Neural cell (in vitro differentiated cells): ENCODE results near the gene GPBAR1. TPM values are rescaled to one million over a fixed set of nuclear protein-coding genes. Genes with fewer than 3 reads are reported as not detected.
A peak's percentile ranks its signal among the peaks of the same experiment; 100 is the strongest.

Experiments
- H2AFZ ChIP-seq: fragments of 200-600, 300-800 bp; sonication (generic), shearing (Covaris generic); 2 replicates; pipeline ENCODE4 v1.6.0; 2014; ENCODE audit warnings: low read depth, mild to moderate bottlenecking, antibody characterized with exemption, low read length, moderate library complexity
- H3F3A ChIP-seq: fragments of 200-600 bp; shearing (Covaris generic); 2 replicates; pipeline ENCODE4 v1.6.1; 2016; ENCODE audit warnings: mild to moderate bottlenecking, moderate library complexity, mixed read lengths, antibody characterized with exemption, low read length; ENCODE audit not compliant: insufficient read depth, poor library complexity, severe bottlenecking
- H3K27ac ChIP-seq: fragments of 200-600, 300-800 bp; sonication (generic), shearing (Covaris generic); 2 replicates; pipeline ENCODE4 v1.5.1; 2014; ENCODE audit warnings: mild to moderate bottlenecking, low read length, moderate library complexity
- H3K27me3 ChIP-seq: fragments of 300-800, 200-600 bp; sonication (generic), shearing (Covaris generic); 2 replicates; pipeline ENCODE4 v1.6.0; 2014; ENCODE audit warnings: mild to moderate bottlenecking, low read depth, low read length, moderate library complexity; ENCODE audit not compliant: insufficient read depth
- H3K36me3 ChIP-seq: fragments of 300-800, 200-600 bp; sonication (generic), shearing (Covaris generic); 2 replicates; pipeline ENCODE4 v1.5.1; 2014; ENCODE audit warnings: mild to moderate bottlenecking, antibody characterized with exemption, low read length, moderate library complexity; ENCODE audit not compliant: insufficient read depth
- H3K4me2 ChIP-seq: fragments of 300-800, 200-600 bp; sonication (generic), shearing (Covaris generic); 2 replicates; pipeline ENCODE4 v1.6.0; 2014; ENCODE audit warnings: mild to moderate bottlenecking, low read length
- H3K4me3 ChIP-seq: fragments of 300-800, 200-600 bp; sonication (generic), shearing (Covaris generic); 2 replicates; pipeline ENCODE4 v1.5.1; 2014; ENCODE audit warnings: mild to moderate bottlenecking, low read length, moderate library complexity
- H3K79me2 ChIP-seq: fragments of 200-600 bp; shearing (Covaris generic); replicated peaks from 2 replicates; pipeline ENCODE4 v1.6.0; 2014; ENCODE audit warnings: mild to moderate bottlenecking, low read length, moderate library complexity; ENCODE audit not compliant: insufficient read depth
- H3K9ac ChIP-seq: fragments of 300-800, 200-600 bp; sonication (generic), shearing (Covaris generic); 2 replicates; pipeline ENCODE4 v1.6.1; 2016; ENCODE audit warnings: mild to moderate bottlenecking, low read length, mixed read lengths
- H3K9me2 ChIP-seq: fragments of 200-600 bp; shearing (Covaris generic); 2 replicates; pipeline ENCODE4 v1.6.1; 2016; ENCODE audit warnings: mild to moderate bottlenecking, low read length, mixed read lengths; ENCODE audit not compliant: insufficient read depth
- H3K9me3 ChIP-seq: fragments of 200-600, 300-800 bp; sonication (generic), shearing (Covaris generic); 2 replicates; pipeline ENCODE4 v1.6.1; 2016; ENCODE audit warnings: mild to moderate bottlenecking, mixed run types, low read length, moderate library complexity, mixed read lengths
- H4K20me1 ChIP-seq: fragments of 200-600 bp; shearing (Covaris generic); 2 replicates; pipeline ENCODE4 v1.6.1; 2016; ENCODE audit warnings: mild to moderate bottlenecking, mixed run types; ENCODE audit not compliant: insufficient read depth
- CTCF ChIP-seq: fragments of 450-650 bp; IDR thresholded peaks from 2 replicates; pipeline ENCODE4 v1.5.1; 2014; ENCODE audit warnings: antibody characterized with exemption, mild to moderate bottlenecking, moderate library complexity; ENCODE audit not compliant: poor library complexity, severe bottlenecking
- EP300 ChIP-seq: fragments of 450-650 bp; conservative IDR thresholded peaks from 2 replicates; pipeline ENCODE4 v1.6.1; 2014; ENCODE audit warnings: antibody characterized with exemption, mild to moderate bottlenecking, moderate library complexity; ENCODE audit not compliant: poor library complexity, severe bottlenecking
- EZH2 ChIP-seq: fragments of 200-600, 300-800 bp; shearing (Covaris generic), sonication (generic); IDR thresholded peaks from 2 replicates; pipeline ENCODE4 v1.6.1; 2014; ENCODE audit warnings: antibody characterized with exemption, low read length, borderline replicate concordance, mild to moderate bottlenecking; ENCODE audit not compliant: insufficient read depth, poor library complexity, severe bottlenecking
- MXI1 ChIP-seq: fragments of 450-650 bp; conservative IDR thresholded peaks from 2 replicates; pipeline ENCODE4 v1.6.1; 2014; ENCODE audit warnings: antibody characterized with exemption, mild to moderate bottlenecking; ENCODE audit not compliant: poor library complexity, severe bottlenecking
- POLR2AphosphoS5 ChIP-seq: IDR thresholded peaks from 2 replicates; pipeline ENCODE4 v1.6.1; 2012
- RAD21 ChIP-seq: fragments of 450-650 bp; conservative IDR thresholded peaks from 2 replicates; pipeline ENCODE4 v1.6.1; 2014; ENCODE audit warnings: antibody characterized with exemption, mild to moderate bottlenecking, moderate library complexity
- REST ChIP-seq: IDR thresholded peaks from 2 replicates; pipeline ENCODE4 v1.6.1; 2012; ENCODE audit warnings: borderline replicate concordance
- SMC3 ChIP-seq: fragments of 450-650 bp; conservative IDR thresholded peaks from 2 replicates; pipeline ENCODE4 v1.6.1; 2014; ENCODE audit warnings: antibody characterized with exemption, mild to moderate bottlenecking, moderate library complexity; ENCODE audit not compliant: poor library complexity
- TAF1 ChIP-seq: IDR thresholded peaks from 2 replicates; pipeline ENCODE4 v1.6.1; 2012; ENCODE audit warnings: low read depth
- polyA plus RNA-seq: library from polyadenylated mRNA; depleted of rRNA; stranded (reverse); fragments of >200 nt; gene quantifications from 2 replicates; pipeline ENCODE4 v1.2.3, GENCODE V29; 2014

The GPBAR1 gene
- polyA plus RNA-seq, 1 donor from 2014 or later, result not detected

GRCh38 chr2:218217360-218218267, 43.2 kb upstream of the GPBAR1 start:
- Histone ChIP-seq H3F3A (peaks cover 6% of the 10 kb centered on the region), H3K79me2 (peaks cover 55% of the 10 kb centered on the region), H2AFZ (peak overlapping the region; percentile 30), H4K20me1 (peaks cover 8% of the 10 kb centered on the region), H3K27ac (peak overlapping the region; percentile 99), H3K4me3 (peak overlapping the region; percentile 86), H3K9me3 (no peaks in the 10 kb centered on the region), H3K9ac (peak overlapping the region; percentile 95), H3K9me2 (no peaks in the 10 kb centered on the region), H3K27me3 (no peaks in the 10 kb centered on the region), H3K36me3 (no peaks in the 10 kb centered on the region), H3K4me2 (peak overlapping the region; percentile 90)
- TF ChIP-seq EP300, result no peak
- TF ChIP-seq EZH2, result no peak
- no peak for TF ChIP-seq CTCF
- TF ChIP-seq MXI1, result peak; percentile 37

GRCh38 chr2:218218268-218219185, 42.3 kb upstream of the GPBAR1 start:
- Histone ChIP-seq H3K36me3 (no peaks in the 10 kb centered on the region), H3K79me2 (peaks cover 64% of the 10 kb centered on the region)

More at GRCh38 chr2:218218268-218219185, 42.3 kb upstream of the GPBAR1 start:
- Histone ChIP-seq H3K9me3 (no peaks in the 10 kb centered on the region), H4K20me1 (peaks cover 8% of the 10 kb centered on the region), H3K9ac (peak overlapping the region; percentile 95), H3F3A (peaks cover 6% of the 10 kb centered on the region), H3K27ac (peak overlapping the region; percentile 99), H3K4me3 (peak overlapping the region; percentile 86), H3K27me3 (no peaks in the 10 kb centered on the region), H3K4me2 (peak overlapping the region; percentile 90), H2AFZ (no peak overlapping the region), H3K9me2 (no peaks in the 10 kb centered on the region)
- TF ChIP-seq POLR2AphosphoS5 (no peak), EZH2 (no peak), CTCF (no peak), TAF1 (no peak), EP300 (no peak), SMC3 (no peak), REST (no peak), RAD21 (no peak), MXI1 (no peak)
